Measurements from ENCODE around the gene PHACTR4. TPM values are rescaled to one million over a fixed set of nuclear protein-coding genes. Genes with fewer than 3 reads are reported as not detected.

PHACTR4 gene
- total and polyA plus RNA-seq, 9 of the 15 experiments (the other 6 are each of a cell fraction or from before 2014, with no cell fraction given): 6.4 to 43.6 (median 14.2) TPM

- TF ChIP-seq MGA (IDR thresholded peaks at IDR 0.05) (no peak), ZFP1 (CRISPR knock-in tag; IDR thresholded peaks at IDR 0.05) (no peak; the same call in 1 of the 2 replicates), CBX8 (IDR thresholded peaks at IDR 0.05; ENCODE audit: borderline replicate concordance, extremely low read depth, low read depth, low read length, poor library complexity, severe bottlenecking) (no peak), ZFP36 (IDR thresholded peaks at IDR 0.05; ENCODE audit: low read depth, low read length, partially characterized antibody) (no peak), E2F1 (CRISPR knock-in tag; IDR thresholded peaks at IDR 0.05) (0 out of 2 replicates have a peak, but pooled peaks have one; percentile 29), MYBL2 (IDR thresholded peaks at IDR 0.05; ENCODE audit: low read depth) (0 out of 2 replicates have a peak, but pooled peaks have one; percentile 20), MYBL2 (CRISPR knock-in tag; IDR thresholded peaks at IDR 0.05; ENCODE audit: borderline replicate concordance) (no peak), BDP1 (IDR thresholded peaks at IDR 0.05; ENCODE audit: insufficient read depth, insufficient read length) (no peak), YY1 (IDR thresholded peaks at IDR 0.05; ENCODE audit: borderline replicate concordance in 1 of 3, control insufficient read depth in 1 of 3, extremely low read depth in 1 of 3, insufficient read depth in 3 of 3, insufficient read length in 1 of 3, insufficient replicate concordance in 2 of 3, low read depth in 1 of 3, low read length in 2 of 3) (peak in 1 of 3 experiments; percentile 55), PTTG1 (tag; IDR thresholded peaks at IDR 0.05; ENCODE audit: low read depth) (no peak), ZNF175 (CRISPR knock-in tag; IDR thresholded peaks at IDR 0.05; ENCODE audit: low read depth) (no peak), ZNF224 (CRISPR knock-in tag; IDR thresholded peaks at IDR 0.05) (no peak), PTRF (tag; IDR thresholded peaks at IDR 0.05) (no peak), SREBF2 (CRISPR knock-in tag; IDR thresholded peaks at IDR 0.05) (no peak), LEF1 (IDR thresholded peaks at IDR 0.05) (no peak)
Observed at GRCh38 chr1:28509705-28510272, 140.2 kb downstream of the PHACTR4 start (continued).

Measured in K562 (cell line).